Right renal cortex interstitium (tissue), 3 donors: ENCODE data around the gene OR13C5. TPM values are rescaled to one million over a fixed set of nuclear protein-coding genes. Genes with fewer than 3 reads are reported as not detected.
"Not testable (repeated sequence)": the region's sequence is repeated elsewhere in the genome, so short reads cannot be mapped to it uniquely, and the experiment has no call there.

Experiments used
- DNase-seq, 3 donors: peaks; one replicate each; pipeline ENCODE4 v3.0.0-alpha.2; 2013; ENCODE audit warnings: low read depth in 3 of 3, low spot score in 2 of 3
- polyA plus RNA-seq, 3 donors: library from polyadenylated mRNA; unstranded; fragments of 120-200 nt; gene quantifications; one replicate each; pipeline ENCODE4 v1.2.1, GENCODE V29; 2013; ENCODE audit not compliant: insufficient read length in 3 of 3

Gene OR13C5, protein sequence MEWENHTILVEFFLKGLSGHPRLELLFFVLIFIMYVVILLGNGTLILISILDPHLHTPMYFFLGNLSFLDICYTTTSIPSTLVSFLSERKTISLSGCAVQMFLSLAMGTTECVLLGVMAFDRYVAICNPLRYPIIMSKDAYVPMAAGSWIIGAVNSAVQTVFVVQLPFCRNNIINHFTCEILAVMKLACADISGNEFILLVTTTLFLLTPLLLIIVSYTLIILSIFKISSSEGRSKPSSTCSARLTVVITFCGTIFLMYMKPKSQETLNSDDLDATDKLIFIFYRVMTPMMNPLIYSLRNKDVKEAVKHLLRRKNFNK
- not detected for polyA plus RNA-seq

DNA sequence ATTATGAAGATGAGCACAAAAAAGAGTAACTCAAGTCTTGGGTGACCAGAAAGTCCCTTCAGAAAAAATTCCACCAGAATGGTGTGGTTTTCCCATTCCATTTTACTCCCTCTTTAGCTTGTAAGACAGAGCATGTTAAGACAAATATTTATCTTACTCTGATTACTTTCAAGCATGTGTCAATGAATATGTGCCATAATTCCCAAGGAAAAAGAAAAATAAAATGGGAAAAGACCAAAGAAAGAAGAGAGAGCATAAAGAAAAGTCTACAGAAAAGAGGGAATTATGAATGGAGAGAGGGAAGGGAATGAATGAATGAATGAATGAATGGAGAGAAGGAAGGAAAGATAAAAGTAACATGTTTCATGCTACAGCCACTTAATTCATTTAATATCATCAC lies at the start of gene OR13C5:
TSS of gene OR13C5 (minus strand) at position 101 of the 400 bp plus-strand sequence. CDS start at position 101, 0 bp downstream.
- not testable (repeated sequence) for DNase-seq

DNA sequence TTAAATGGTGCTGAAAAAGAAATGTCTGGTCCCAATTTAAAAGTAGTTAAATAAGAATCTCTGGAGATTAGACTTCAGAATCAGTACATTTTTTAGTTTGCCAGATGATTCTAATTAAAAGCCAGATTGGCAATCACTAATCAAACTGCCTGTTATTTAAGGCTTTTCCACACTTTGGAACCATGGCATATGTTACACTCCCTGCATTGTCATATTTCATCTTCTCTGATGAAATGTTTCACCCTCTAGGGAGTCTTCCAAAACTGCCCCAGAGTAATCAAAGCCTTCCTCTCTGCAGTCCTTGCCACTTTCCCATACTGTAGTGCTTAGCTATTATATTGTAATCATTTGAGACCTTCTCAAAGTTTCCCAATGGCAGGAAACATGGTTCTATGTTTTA lies 36.2 kb upstream of the OR13C5 start:
- no peak for DNase-seq

DNA sequence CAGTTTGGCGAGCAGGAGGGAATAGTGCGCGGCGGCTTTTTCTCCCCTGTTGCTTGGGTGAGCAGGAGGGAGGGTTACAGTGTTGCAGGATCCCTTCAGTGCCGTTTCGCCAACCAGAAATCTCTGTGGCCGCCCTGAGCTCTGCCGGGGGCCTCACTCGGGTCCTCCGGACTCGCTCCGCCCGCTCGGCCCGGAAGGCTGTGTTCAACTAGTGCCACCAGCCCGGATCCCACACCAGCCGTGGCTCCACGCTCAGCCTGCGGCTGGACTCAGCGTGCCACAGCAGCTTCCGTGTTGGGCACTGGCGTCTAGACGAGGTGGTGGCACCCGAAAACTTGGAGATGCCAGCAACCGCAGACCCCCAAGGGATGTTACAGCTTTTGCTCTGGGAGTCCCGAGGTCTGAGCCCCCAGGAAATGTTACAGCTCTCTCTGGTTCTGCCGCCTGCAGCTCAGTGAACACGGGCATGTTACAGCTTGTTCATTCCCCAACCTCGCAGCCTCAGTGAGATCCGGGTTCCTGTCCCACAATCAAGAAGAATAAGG lies 34.8 kb upstream of the OR13C5 start:
- DNase-seq: no peak

DNA sequence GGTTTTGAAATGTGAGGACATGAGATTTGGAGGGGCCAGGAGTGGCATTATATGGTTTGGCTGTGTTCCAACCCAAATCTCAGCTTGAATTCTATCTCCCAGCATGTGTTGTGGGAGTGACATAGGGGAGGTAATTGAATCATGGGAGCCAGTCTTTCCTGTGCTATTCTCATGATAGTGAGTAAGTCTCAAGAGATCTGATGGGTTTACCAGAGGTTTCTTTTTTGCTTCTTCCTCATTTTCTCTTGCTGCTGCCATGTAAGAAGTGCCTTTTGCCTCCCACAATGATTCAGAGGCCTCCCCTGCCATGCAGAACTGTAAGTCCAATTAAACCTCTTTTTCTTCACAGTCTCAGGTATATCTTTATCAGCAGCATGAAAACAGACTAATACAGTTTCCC lies 26.8 kb upstream of the OR13C5 start:
- DNase-seq: not testable (repeated sequence)

DNA sequence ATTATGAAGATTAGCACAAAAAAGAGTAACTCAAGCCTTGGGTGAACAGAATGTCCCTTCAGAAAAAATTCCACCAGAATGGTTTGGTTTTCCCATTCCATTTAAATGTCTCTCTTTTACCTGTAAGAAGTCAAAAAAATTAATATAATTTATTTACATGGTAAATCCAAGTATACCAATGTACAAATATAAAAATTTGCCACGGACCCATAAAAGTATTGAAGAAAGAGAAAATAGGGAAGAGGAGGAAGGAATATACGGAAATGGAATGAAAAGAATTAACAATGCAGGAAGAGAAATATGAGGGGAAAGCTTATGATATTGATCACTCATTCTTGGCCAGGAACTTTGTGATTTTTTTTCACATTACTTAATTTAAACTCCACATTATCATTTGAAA lies 18.9 kb upstream of the OR13C5 start, which contains the start of gene OR13C9:
TSS of gene OR13C9 (minus strand) at position 101 of the 400 bp plus-strand sequence. CDS start at position 101, 0 bp downstream.
- no peak for DNase-seq

DNA sequence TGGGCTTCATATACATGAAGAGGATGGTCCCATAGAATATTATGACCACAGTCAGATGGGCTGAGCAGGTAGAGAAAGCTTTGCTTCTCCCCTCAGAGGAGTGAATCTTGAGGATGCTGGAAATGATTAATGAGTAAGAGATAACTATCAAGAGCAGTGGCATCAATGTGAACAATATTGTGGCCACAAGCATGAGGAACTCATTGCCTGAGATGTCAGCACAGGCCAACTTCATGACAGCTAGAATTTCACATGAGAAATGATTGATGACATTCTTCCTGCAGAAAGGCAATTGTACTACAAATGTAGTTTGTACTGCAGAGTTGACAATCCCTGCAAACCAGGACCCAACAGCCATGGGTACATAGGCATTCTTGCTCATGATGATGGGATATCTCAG lies 18.2 kb upstream of the OR13C5 start:
- DNase-seq: no peak

DNA sequence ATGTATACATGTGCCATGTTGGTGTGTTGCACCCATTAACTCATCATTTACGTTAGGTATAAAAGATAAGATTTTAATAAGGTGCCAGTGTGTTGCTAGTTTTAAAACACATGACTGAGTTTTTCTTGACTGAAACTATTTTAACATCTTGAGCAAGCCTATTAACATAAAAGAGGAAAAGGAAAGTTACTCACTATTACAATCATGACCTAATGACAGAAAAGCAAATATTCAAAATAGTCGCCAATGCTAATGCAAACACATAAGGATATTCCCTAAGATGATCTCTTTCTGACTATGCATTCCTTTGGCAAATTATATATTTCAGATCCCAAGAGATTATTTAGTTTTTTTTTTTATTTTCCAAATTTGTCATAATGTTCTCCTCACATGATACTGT lies 12.0 kb upstream of the OR13C5 start:
- no peak for DNase-seq

DNA sequence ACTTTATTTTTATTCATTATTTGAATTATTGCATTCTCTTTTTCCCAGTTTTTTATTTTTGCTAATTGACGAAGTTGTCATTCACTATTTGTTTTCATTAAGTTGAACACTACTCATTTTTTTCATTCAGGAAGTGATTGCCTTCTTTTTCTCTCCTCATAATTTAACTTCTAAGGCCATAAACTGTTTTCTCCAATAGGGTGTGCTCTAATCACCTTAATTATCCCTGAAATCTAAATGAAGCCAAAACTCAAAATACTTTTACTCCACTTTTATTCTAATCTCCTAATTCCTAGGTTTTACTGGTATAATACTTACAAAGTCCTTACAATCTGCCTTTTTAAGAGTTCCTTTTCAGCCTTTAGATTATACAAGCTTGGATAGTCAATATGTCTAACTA lies 9.1 kb upstream of the OR13C5 start:
- no peak for DNase-seq

DNA sequence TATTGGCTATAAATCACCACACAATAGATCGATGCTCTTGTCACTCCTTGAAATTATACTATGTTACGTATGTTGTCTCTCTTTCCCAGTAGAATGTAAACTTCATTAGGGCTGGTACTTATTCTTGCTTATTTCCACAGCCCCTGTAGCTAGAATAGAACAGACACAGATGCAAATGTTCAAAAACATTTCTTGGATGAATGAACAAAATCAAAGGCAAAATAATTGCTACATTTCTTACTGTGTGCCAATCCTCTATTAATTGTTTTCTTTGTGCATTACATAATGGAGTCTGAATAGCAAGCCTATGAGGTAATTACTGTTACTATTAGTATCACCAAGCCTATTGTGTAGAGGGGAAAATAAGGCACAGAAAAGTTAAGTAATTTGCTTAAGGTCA lies 6.9 kb upstream of the OR13C5 start:
- no peak for DNase-seq

DNA sequence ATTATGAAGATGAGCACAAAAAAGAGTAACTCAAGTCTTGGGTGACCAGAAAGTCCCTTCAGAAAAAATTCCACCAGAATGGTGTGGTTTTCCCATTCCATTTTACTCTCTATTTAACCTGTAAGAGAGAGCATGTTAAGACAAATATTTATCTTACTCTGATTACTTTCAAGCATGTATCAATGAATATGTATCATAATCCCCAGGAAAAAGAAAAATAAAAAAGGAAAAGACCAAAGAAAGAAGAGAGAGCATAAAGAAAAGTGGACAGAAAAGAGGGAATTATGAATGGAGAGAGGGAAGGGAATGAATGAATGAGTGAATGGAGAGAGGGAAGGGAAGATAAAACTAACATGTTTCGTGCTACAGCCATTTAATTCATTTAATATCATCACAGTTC lies 6.3 kb upstream of the OR13C5 start, which contains the start of gene OR13C2:
TSS of gene OR13C2 (minus strand) at position 101 of the 400 bp plus-strand sequence. CDS start at position 101, 0 bp downstream.
- not testable (repeated sequence) for DNase-seq

DNA sequence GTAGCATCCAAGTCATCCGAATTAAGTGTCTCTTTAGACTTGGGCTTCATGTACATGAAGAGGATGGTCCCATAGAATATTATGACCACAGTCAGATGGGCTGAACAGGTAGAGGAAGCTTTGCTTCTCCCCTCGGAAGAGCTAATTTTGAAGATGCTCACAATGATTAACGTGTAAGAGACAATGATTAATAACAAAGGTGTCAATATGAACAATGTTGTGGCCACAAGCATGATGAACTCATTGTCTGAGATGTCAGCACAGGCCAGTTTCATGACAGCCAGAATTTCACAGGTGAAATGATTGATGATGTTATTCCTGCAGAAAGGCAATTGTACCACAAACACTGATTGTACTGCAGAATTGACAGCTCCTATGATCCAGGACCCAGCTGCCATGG lies 5.6 kb upstream of the OR13C5 start:
- no peak for DNase-seq

DNA sequence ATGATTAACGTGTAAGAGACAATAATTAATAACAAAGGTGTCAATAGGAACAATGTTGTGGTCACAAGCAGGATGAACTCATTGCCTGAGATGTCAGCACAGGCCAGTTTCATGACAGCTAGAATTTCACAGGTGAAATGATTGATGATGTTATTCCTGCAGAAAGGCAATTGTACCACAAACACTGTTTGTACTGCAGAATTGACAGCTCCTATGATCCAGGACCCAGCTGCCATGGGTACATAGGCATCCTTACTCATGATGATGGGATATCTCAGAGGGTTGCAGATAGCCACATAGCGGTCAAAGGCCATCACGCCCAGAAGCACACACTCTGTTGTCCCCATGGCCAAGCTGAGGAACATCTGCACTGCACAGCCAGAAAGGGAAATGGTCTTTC lies 464 bp downstream of the OR13C5 start:
- not testable (repeated sequence) for DNase-seq

DNA sequence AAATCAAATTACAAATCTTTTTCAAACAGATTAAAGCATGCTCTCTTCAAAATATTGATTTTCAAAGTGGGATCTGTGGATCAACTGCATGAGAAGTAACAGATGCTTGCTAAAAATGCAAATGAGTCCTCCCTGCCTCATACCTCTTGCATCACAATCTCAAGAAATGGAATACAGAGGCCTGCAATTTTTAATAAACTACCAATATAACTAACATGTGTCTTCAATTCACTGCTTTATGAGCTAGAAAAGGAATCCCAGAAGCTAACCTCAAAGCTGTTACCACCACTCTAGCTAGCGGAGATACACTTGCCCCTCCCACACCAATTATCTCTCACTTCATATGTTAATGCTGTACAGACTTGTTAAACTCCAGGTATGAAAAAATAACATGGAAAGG lies 9.6 kb downstream of the OR13C5 start:
- no peak for DNase-seq

DNA sequence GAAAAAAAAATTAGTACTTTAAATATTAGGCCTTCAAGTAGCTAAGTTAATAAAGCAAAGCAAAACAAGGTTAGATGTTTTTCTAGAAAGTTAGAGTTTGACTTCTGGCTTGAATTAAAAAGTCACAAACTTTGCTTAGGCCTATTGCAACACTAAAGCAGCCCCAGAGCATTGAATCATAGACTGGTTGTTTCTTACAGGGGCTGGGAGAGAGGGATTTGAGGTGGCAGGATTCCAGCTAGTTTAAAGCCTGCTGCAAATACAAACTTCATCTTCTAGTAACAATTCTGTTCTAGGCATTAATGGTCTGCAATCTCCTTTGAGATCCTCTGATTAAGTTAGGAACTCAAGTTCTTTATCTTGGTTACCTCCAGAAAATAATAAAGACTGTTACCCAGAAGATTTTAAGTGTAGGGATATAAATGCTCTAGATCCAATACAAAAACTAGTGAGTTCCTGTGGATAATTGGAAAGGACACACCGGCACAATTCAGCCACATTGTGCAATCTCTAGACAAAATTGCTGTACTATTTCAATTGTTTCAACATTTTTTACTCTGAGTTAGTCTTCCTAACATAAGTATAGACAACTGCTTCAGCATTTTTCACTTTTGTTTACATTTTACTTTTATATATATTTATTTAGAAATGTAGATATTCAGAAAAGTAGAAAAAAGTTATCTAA lies 12.6 kb downstream of the OR13C5 start:
- no peak for DNase-seq

DNA sequence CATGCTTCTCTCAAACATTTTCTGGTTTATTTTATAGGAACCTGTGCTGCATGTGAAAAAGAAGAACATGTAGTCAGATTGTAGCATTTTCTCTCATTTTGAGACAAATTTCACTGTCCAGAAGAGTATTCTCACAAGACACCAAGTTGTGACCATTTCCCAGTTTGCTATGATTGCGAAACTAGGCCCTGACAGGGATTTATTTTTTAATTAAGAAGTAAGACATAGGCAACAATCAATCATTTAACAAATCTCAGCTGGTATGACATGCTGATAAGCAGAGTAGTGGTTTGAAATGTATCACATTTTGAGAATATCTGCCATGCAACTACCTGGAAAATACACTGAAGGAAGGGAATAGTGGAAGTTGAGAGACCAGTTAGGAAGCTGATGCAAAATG lies 18.7 kb downstream of the OR13C5 start:
- DNase-seq: no peak

DNA sequence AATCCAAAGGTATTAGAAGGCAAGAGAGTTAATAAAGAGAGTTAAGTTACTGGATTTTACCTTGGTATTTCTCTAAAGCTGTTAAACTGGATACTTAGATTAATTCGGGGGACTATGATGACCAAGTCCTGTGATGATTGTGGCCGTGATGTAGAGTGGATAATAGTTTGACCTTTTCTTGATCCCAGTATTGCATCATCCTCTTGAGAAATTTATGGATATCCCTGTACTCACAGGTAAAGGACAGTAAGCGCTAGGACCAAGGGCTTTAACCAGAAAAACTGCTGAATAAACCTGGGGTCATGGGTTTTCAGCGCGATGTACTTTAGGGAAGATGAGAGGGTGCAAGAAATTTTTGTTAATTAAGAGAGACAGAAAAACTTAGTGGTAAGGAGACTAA lies 21.9 kb downstream of the OR13C5 start:
- no peak for DNase-seq

DNA sequence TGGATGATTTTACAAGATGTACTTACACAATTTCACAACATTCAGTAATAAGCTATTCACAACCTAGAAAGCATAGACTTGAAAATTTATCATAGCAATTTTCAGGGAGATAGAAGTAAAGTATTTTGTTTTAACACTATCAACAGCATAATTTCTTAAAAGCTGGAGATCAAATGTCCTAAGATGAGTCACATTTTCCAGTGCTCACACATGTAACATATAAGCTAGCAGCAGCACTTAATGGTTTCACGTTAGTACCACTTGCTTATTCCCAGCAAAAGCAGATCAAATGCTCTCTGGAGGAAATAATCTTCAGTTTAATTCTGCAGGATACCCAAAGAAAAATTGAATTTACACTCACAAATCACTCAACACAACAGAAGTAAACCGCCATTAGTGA lies 23.8 kb downstream of the OR13C5 start:
- DNase-seq: no peak

DNA sequence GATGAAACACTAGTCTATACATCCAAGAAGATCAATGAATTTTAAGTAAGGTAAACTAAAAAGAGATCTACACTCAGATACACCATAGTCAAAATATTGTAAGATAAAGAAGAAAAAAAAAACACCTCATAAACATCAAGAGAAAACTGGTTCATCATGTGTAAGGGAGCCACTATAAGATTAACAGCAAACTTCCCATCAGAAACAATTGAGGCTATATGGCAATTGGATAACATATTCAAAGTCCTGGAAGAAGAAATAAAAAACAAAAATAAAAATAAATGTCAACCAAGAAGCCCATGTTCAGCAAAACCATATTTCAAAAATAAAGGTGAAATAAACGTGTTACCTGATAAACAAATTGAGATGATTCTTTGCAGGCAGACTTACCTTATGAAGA lies 26.6 kb downstream of the OR13C5 start:
- DNase-seq: no peak

DNA sequence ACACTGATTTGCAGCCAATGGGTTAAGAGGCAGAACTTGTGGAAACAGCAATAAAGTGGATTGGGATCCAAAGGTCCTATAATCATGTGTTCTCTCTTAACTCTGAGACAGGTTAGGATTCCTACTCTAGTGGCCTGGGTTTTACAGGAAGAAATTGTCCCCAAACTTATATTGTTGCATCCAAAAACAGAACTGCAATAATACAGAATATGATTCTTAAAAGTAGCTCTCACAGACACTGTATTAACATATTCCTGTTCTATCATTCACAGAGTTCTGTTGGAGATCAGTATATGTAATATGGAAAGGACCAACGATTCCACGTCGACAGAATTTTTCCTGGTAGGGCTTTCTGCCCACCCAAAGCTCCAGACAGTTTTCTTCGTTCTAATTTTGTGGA lies 30.3 kb downstream of the OR13C5 start, which contains the start of gene OR13C8:
TSS of gene OR13C8 (plus strand) at position 301 of the 400 bp plus-strand sequence. CDS start at position 301, 0 bp downstream.
- DNase-seq: no peak

DNA sequence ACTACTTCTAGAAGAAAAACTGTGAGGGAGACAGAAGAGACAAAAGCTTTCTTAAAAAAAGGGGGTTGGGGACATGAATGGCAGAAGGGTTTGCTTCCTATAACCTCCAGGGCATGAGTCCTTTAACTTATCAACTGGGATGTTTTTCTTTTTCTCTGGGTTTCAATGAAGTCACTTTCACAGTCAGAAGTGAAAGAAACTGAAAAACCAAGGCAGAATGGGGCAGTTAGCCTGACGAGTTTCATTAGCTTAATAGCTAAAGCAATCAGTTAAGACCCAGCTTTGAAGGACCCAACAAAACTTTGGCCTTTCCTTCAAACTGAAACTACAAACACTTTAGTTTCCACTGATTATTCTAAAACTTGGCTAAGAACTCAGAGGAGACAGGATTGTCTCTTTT lies 34.9 kb downstream of the OR13C5 start:
- DNase-seq: no peak

DNA sequence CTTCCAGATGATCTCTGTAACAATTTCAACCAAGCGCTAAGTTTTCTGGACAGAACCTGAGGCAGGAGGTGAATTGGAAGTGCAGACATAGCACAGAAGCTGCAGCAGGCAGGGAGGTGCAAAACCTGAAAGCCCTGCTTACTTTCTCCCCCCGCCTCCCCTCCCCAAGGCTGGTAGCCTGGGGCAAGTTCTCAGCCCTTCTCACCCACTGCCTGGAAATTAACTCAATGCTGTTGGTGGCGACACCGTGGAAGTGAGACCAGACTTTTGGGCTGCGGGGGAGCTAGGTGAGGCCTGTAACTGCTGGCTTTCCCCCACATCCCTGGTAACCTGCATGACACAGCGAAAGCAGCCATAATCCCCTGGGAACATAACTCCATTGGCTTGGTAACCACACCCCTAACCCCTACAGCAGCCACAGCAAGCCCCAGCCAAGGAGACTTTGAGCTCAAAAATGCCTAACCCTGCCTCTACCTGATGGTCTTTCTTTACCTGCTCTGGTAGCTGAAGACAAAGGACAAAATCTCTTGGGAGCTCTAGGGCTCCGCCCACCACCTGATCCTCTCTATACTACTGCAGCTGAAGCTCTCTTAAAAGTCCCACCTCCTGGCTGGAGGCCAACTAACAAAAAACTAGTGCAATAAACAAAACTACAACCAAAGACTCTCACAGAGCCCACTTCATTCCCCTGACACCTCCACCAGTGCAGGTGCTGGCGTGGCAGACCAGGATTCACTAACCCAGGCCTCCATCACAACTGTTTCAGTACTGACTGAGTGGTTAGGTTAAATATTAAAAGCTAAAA lies 42.2 kb downstream of the OR13C5 start:
- DNase-seq: no peak
